HUES64 (cell line): ENCODE measurements around the gene MYLK.

Experiments used
- H3K27ac ChIP-seq: 2 replicates; pipeline ENCODE4 v1.7.0; 2013; ENCODE audit warnings: low read depth, low read length, inconsistent platforms
- H3K27me3 ChIP-seq: 2 replicates; pipeline ENCODE4 v1.6.1; 2013; ENCODE audit warnings: mild to moderate bottlenecking, low read length; ENCODE audit not compliant: insufficient read depth
- H3K36me3 ChIP-seq: 2 replicates; pipeline ENCODE4 v1.6.1; 2013; ENCODE audit warnings: mild to moderate bottlenecking, low read length; ENCODE audit not compliant: insufficient read depth
- H3K4me1 ChIP-seq: 2 replicates; pipeline ENCODE4 v1.6.1; 2013; ENCODE audit warnings: mild to moderate bottlenecking, low read length, moderate library complexity; ENCODE audit not compliant: insufficient read depth
- H3K4me3 ChIP-seq: 2 replicates; pipeline ENCODE4 v1.5.1; 2013; ENCODE audit warnings: mild to moderate bottlenecking, low read length, moderate library complexity
- H3K9ac ChIP-seq: 2 replicates; pipeline ENCODE4 v1.6.1; 2013; ENCODE audit warnings: mild to moderate bottlenecking, low read depth, low read length
- H3K9me3 ChIP-seq: 2 replicates; pipeline ENCODE4 v1.6.1; 2013; ENCODE audit warnings: low read depth, low read length; ENCODE audit not compliant: insufficient read depth
- WGBS: fragments of 150-250, 120-280 bp; methylation state at CpG from one replicate; pipeline ENCODE4 v1.1.7; 2013; ENCODE audit warnings: missing lambda C conversion rate; 5-methylcytosine and 5-hydroxymethylcytosine counted together

The MYLK gene

DNA sequence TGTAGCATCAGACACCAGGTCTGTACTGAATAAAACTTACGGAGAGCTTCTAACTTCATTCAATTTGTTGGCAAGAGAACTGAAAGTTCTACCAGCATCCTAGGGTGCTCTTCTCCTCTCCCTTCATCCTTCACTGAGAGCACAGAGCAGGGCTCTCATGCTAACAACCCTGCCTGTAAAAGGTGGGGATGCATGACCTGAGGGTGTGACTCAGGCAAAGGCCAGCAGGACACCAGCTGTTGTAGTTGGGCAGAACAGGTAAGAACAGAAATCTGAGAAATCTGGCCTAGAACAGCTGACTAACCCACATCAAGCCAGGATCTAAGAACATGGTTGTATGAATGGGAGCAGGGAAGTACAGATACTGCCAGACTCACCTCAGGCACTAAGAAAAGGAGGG lies 64.2 kb downstream of the MYLK start:
- Histone ChIP-seq H3K9me3 (no peaks in the 10 kb centered on the region), H3K36me3 (no peaks in the 10 kb centered on the region), H3K4me1 (peaks cover 12% of the 10 kb centered on the region; the same call in 1 of the 2 replicates), H3K9ac (no peak overlapping the region), H3K27me3 (no peaks in the 10 kb centered on the region), H3K27ac (no peak overlapping the region), H3K4me3 (no peak overlapping the region)
- WGBS = 96% methylated on average over 1 of the region's 1 CpG

DNA sequence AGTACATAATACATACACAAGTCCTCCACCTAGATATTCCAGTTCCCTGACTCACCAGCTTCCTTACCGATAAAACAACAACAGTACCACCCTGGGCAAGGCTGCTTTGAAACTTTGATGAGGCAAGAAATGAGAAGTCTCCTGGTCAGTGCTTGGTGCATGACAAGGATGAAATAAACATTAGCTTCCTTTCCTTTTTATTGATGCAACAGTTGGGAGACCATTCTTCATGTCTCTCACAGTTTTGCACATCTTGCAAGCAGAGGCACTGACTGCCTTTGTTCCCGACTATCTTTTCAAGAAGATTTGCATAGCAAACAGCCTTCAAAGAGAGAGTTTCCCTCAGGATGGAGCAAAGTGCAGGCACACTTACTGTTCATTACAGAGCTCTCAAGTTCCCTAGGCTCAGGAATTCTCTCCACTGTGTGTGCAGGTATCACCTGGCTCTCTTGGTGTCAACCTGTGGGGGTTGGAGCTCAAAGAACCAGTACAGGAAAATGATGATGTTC lies 65.2 kb downstream of the MYLK start:
- H3K9me3 ChIP-seq = no peaks in the 10 kb centered on the region
- H3K36me3 ChIP-seq = no peaks in the 10 kb centered on the region
- peaks cover 12% of the 10 kb centered on the region; the same call in 1 of the 2 replicates for H3K4me1 ChIP-seq
- H3K9ac ChIP-seq = no peak overlapping the region
- no peak overlapping the region for H3K27ac ChIP-seq
- no peaks in the 10 kb centered on the region for H3K27me3 ChIP-seq
- 63% methylated on average over 2 of the region's 2 CpGs for WGBS
- no peak overlapping the region for H3K4me3 ChIP-seq

DNA sequence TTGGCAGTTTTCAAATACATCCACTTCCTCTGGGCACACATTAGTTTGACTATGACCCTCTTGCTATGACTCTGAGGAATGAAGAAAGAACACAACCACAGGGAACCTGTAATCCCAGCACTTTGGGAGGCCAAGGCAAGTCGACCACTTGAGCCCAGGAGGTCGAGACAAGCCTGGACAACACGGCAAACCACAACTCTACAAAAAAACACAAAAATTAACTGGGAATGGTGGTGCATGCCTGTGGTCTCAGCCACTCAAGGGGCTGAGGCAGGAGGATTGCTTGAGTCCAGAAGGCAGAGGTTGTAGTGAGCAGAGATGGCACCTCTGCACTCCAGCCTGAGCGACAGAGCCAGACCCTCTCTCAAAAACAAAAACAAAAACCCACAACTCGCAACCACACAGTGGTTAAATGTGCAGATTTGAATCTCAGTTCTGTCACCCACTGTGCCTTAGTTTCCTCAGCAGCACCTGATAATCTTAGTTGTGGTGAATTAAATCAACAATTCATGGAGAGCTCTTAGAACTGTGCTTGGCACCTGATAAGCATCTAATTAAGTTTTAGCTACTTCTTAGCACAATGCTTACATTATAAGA lies 65.7 kb downstream of the MYLK start:
- Histone ChIP-seq H3K4me1 (peaks cover 12% of the 10 kb centered on the region; the same call in 1 of the 2 replicates), H3K27ac (no peak overlapping the region), H3K4me3 (no peak overlapping the region), H3K9me3 (no peaks in the 10 kb centered on the region), H3K27me3 (no peaks in the 10 kb centered on the region), H3K36me3 (no peaks in the 10 kb centered on the region), H3K9ac (no peak overlapping the region)
- 87% methylated on average over 3 of the region's 5 CpGs for WGBS

DNA sequence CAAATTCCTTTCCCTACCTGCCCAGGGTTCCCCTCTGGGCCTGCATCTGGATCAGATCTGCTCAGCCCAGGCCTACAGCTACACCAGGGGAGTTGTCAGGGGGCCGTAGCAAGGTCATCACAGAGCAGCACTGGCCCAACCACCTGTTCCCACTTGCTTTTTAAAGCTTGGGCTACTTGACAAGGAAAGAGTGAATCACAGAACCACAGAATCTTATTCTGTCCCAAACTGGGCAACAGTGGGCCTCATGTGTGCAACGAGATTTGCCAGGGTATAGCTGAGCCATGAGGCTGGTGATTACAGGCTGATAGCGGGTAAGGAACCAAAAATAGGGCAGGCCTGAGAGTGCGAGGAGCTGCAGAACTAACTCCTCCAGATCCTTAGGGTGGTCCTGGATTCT lies 66.7 kb downstream of the MYLK start:
- H3K4me1 ChIP-seq = peaks cover 12% of the 10 kb centered on the region; the same call in 1 of the 2 replicates
- H3K27me3 ChIP-seq = no peaks in the 10 kb centered on the region
- no peak overlapping the region for H3K9ac ChIP-seq
- no peak overlapping the region for H3K4me3 ChIP-seq
- no peaks in the 10 kb centered on the region for H3K36me3 ChIP-seq
- no peak overlapping the region for H3K27ac ChIP-seq
- no peaks in the 10 kb centered on the region for H3K9me3 ChIP-seq
- 93% methylated on average over 4 of the region's 4 CpGs for WGBS

DNA sequence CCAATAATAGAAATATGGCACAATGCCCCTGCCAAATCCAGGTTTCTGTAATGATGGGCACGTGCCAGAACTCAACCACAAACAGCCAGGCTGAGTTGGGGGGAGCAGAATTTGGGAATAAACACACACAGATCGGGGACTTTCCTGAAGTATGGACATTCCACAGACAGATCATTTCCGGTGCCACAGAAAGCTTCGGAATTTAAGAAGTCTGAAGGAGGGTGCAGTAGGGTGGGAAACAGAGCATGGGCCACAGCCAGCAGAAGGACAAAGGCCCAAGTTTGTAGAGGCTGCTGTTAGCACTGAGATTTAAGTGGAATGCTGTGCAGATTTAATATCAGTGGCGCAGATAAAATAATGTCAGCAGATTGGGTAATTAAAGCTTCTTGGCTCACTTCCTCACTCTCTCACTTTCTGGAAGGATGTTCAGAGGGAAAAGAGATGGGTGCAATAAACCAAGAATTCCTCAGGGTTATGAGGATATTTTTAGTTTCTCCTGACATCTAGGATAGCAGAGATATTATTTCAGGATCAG lies 67.4 kb downstream of the MYLK start:
- Histone ChIP-seq H3K27ac (no peak overlapping the region), H3K36me3 (no peaks in the 10 kb centered on the region)

DNA sequence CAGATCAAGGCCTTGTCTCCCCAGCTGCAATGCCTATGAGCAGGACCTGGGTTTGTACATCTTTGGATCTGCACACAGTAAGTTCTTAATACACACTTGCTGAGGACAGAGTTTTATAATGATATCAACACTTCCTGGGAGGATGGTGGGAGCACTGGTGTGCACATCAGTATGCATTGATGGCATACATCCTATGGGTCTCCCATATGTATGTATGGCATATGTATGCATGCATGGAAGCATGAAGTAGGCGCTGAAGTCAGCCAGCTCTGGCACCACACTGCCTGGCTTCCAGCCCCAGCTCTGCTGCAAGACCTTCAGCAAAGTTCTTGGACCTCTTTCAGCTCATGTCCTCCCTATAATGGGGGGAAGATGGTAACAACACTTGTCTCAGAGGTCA lies 68.2 kb downstream of the MYLK start:
- 89% methylated on average over 1 of the region's 1 CpG for WGBS
- no peaks in the 10 kb centered on the region for H3K27me3 ChIP-seq
- H3K9ac ChIP-seq = no peak overlapping the region
- no peak overlapping the region for H3K27ac ChIP-seq
- peaks cover 12% of the 10 kb centered on the region; the same call in 1 of the 2 replicates for H3K4me1 ChIP-seq
- H3K4me3 ChIP-seq = no peak overlapping the region
- no peaks in the 10 kb centered on the region for H3K36me3 ChIP-seq
- H3K9me3 ChIP-seq = no peaks in the 10 kb centered on the region

More for the DNA sequence above, 67.4 kb downstream of the MYLK start:
- Histone ChIP-seq H3K4me1 (peaks cover 12% of the 10 kb centered on the region; the same call in 1 of the 2 replicates), H3K9me3 (no peaks in the 10 kb centered on the region), H3K9ac (no peak overlapping the region), H3K27me3 (no peaks in the 10 kb centered on the region), H3K4me3 (no peak overlapping the region)
- 95% methylated on average over 5 of the region's 5 CpGs for WGBS

DNA sequence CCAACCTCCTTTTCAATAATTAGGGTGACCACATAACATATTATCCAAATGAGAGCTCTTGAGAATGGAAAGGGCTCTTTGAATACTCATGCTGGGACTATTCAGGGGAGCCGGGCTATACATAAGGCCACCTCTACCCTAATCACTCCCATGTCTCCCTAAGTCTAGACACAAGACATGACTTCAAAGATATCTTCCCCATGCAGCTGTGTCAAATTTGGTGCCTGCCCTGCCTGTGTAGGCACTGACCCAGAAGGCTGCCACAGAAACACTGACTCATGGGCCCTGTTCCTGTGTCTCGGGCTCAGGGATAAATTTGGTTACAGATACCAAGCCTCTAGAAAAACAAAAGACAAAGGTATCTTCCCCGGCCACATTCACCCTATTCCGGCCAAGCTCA lies 70.3 kb downstream of the MYLK start:
- no peaks in the 10 kb centered on the region for H3K9me3 ChIP-seq
- WGBS = 90% methylated on average over 4 of the region's 4 CpGs
- H3K36me3 ChIP-seq = no peaks in the 10 kb centered on the region
- peaks cover 6% of the 10 kb centered on the region; the same call in 1 of the 2 replicates for H3K4me1 ChIP-seq
- H3K4me3 ChIP-seq = no peak overlapping the region
- no peaks in the 10 kb centered on the region for H3K27me3 ChIP-seq
- no peak overlapping the region for H3K27ac ChIP-seq
- H3K9ac ChIP-seq = no peak overlapping the region

DNA sequence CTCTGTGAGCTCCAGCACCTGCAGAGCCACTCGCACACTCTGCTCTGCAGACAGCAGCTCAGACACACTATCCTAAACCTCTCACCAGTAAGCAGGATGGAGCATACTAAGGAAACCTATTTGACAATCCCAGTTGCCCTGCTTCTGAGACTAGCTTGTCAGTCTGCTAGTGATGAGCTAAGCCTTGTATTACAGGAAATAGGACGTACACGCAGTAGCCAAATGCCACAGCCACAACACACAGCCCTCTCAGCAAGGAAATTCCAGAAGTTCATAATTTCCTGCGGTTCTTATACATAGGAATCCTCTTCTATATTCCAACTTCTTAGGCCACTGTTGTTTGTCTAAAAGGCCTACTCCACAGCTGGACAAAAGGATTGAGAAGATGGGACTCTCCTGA lies 74.5 kb downstream of the MYLK start:
- H3K9ac ChIP-seq = no peak overlapping the region
- H3K36me3 ChIP-seq = no peaks in the 10 kb centered on the region
- WGBS = 94% methylated on average over 4 of the region's 4 CpGs
- H3K27me3 ChIP-seq = no peaks in the 10 kb centered on the region
- no peaks in the 10 kb centered on the region for H3K4me1 ChIP-seq
- H3K4me3 ChIP-seq = no peak overlapping the region
- H3K27ac ChIP-seq = no peak overlapping the region
- H3K9me3 ChIP-seq = no peaks in the 10 kb centered on the region

DNA sequence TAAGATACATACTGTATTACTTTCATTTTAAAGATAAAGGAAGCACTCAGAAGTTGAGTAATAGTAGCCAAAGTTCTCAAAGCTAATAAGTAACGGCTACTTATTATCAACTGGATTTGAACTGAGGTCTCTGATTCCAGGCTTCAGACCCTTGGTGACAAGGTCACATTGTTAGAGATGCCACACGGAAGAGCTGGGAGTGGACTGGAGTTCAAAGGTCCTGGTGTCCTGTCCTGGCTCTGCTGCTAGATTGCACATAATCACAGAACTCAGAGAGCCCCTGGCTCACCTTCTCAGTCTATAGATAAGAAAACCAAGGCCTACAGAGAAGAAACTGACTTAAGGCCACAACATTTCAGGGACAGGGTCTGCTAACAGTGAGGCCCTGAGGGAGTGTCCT lies 75.3 kb downstream of the MYLK start:
- Histone ChIP-seq H3K9ac (no peak overlapping the region), H3K9me3 (no peaks in the 10 kb centered on the region), H3K27me3 (no peaks in the 10 kb centered on the region), H3K4me3 (no peak overlapping the region), H3K27ac (no peak overlapping the region), H3K4me1 (no peaks in the 10 kb centered on the region), H3K36me3 (no peaks in the 10 kb centered on the region)
- 95% methylated on average over 2 of the region's 2 CpGs for WGBS

DNA sequence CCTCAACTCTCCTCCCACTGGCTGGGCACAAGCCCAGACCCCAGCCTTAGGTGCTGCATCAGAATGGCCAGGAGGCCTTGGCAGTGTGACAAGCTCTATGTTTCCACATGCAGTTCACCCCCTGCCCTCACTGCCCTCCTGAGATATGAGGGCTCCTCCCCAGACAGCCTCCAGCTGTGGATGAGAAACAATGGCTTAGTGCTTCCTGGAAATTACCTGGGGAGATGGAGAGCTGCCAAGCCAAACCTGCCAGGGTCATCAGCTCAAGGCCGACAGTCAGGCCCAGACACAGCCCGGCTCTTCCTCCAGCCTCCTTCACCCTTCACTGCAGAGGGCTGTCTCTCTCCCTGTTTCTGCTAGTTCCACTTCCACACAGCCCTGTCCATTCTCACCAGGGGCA lies 76.3 kb downstream of the MYLK start:
- H3K4me1 ChIP-seq = no peaks in the 10 kb centered on the region
- H3K9me3 ChIP-seq = no peaks in the 10 kb centered on the region
- no peak overlapping the region for H3K9ac ChIP-seq
- no peaks in the 10 kb centered on the region for H3K36me3 ChIP-seq
- H3K4me3 ChIP-seq = no peak overlapping the region
- H3K27ac ChIP-seq = no peak overlapping the region
- H3K27me3 ChIP-seq = no peaks in the 10 kb centered on the region
- WGBS = 89% methylated on average over 2 of the region's 2 CpGs

DNA sequence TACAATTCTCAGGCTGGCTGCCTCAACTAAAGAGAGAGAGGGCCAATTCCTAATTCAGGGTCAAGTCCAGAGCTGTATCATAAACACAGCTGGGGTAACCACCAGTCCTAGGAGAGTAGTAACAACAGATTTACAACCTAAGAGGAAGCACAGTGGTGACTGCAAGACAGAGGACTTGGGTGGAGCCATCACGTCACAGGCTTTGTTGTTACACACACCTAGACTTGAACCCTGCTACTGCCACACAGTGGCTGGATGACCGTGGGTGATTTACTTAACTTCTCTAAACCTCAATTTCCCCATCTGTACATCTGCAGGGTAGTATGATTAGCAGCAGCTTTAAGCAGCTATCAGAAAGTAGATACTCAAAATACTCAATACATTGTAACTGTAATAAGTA lies 78.6 kb downstream of the MYLK start:
- no peaks in the 10 kb centered on the region for H3K9me3 ChIP-seq
- no peak overlapping the region for H3K27ac ChIP-seq
- WGBS = 97% methylated on average over 2 of the region's 2 CpGs
- H3K4me1 ChIP-seq = peaks cover 3% of the 10 kb centered on the region; the same call in 1 of the 2 replicates
- H3K4me3 ChIP-seq = no peak overlapping the region
- H3K36me3 ChIP-seq = no peaks in the 10 kb centered on the region
- H3K27me3 ChIP-seq = no peaks in the 10 kb centered on the region
- no peak overlapping the region for H3K9ac ChIP-seq
